Forelimb muscle (tissue), 1 donor: ENCODE data around the gene CDK5R2. TPM values are rescaled to one million over a fixed set of nuclear protein-coding genes. Genes with fewer than 3 reads are reported as not detected.

Source experiments
- DNase-seq: peaks from one replicate; pipeline ENCODE4 v3.0.0-alpha.2; 2013; ENCODE audit warnings: low read depth
- polyA plus RNA-seq: library from polyadenylated mRNA; unstranded; fragments of 120-200 nt; gene quantifications from one replicate; pipeline ENCODE4 v1.2.1, GENCODE V29; 2013; ENCODE audit not compliant: insufficient read length

CDK5R2 gene
- polyA plus RNA-seq, 1 donor = 0.29 TPM

- DNase-seq = no peak
These were observed 43.2 kb downstream of the CDK5R2 start for GRCh38 chr2:219002395-219003266.

GRCh38 chr2:219003267-219003634 is 43.8 kb downstream of the CDK5R2 start:
- DNase-seq = no peak

- DNase-seq = no peak
These were observed 44.5 kb downstream of the CDK5R2 start for GRCh38 chr2:219003979-219004378.

- DNase-seq = no peak
These were observed 49.8 kb downstream of the CDK5R2 start for GRCh38 chr2:219009294-219009693.

- DNase-seq = no peak
These were observed 50.8 kb downstream of the CDK5R2 start for GRCh38 chr2:219010162-219010756.

- no peak for DNase-seq
These were observed 51.4 kb downstream of the CDK5R2 start for GRCh38 chr2:219010873-219011272.

Other genes with a start within 250 kb of the CDK5R2 start
- 26.5 TPM for gene TTLL4, start 248.8 kb upstream of the CDK5R2 start, polyA plus RNA-seq
- gene CYP27A1, start 177.5 kb upstream of the CDK5R2 start, polyA plus RNA-seq = 21.2 TPM
- gene PRKAG3, start 127.9 kb upstream of the CDK5R2 start, polyA plus RNA-seq = 32.9 TPM
- 0.19 TPM for gene WNT6, start 99.9 kb upstream of the CDK5R2 start, polyA plus RNA-seq
- gene WNT10A, start 78.8 kb upstream of the CDK5R2 start, polyA plus RNA-seq = not detected
- gene FEV, start 25.5 kb downstream of the CDK5R2 start, polyA plus RNA-seq = not detected
- gene CRYBA2, start 33.8 kb downstream of the CDK5R2 start, polyA plus RNA-seq = not detected
- not detected for gene CFAP65, start 81.8 kb downstream of the CDK5R2 start, polyA plus RNA-seq
- not detected for gene IHH, start 101.3 kb downstream of the CDK5R2 start, polyA plus RNA-seq
- 11.6 TPM for gene NHEJ1, start 201.1 kb downstream of the CDK5R2 start, polyA plus RNA-seq
- 1.3 TPM for gene SLC23A3, start 210.4 kb downstream of the CDK5R2 start, polyA plus RNA-seq
- 34.2 TPM for gene CNPPD1, start 217.3 kb downstream of the CDK5R2 start, polyA plus RNA-seq
- gene RETREG2, start 218.6 kb downstream of the CDK5R2 start, polyA plus RNA-seq = 39.8 TPM
- gene ZFAND2B, start 247.1 kb downstream of the CDK5R2 start, polyA plus RNA-seq = 21.0 TPM